HL-60 (cell line): ENCODE measurements around the gene CCR5.

ENCODE experiments used
- POLR2AphosphoS5 ChIP-seq: IDR thresholded peaks from 2 replicates; pipeline ENCODE4 v1.6.1; 2012; ENCODE audit warnings: low read depth
- SPI1 ChIP-seq: IDR thresholded peaks from 2 replicates; pipeline ENCODE4 v1.6.1; 2012; ENCODE audit warnings: low read depth, mild to moderate bottlenecking, borderline replicate concordance
- TF ChIP-seq, protein P1 (sequence below): IDR thresholded peaks from one replicate; pipeline ENCODE4 v1.5.1; 2011; ENCODE audit warnings: low read length, control low read depth, inconsistent platforms; ENCODE audit not compliant: insufficient read depth
- TF ChIP-seq, protein P2 (sequence below): IDR thresholded peaks from 2 replicates; pipeline ENCODE4 v1.6.1; 2012; ENCODE audit warnings: low read depth; ENCODE audit not compliant: insufficient replicate concordance

DNA sequence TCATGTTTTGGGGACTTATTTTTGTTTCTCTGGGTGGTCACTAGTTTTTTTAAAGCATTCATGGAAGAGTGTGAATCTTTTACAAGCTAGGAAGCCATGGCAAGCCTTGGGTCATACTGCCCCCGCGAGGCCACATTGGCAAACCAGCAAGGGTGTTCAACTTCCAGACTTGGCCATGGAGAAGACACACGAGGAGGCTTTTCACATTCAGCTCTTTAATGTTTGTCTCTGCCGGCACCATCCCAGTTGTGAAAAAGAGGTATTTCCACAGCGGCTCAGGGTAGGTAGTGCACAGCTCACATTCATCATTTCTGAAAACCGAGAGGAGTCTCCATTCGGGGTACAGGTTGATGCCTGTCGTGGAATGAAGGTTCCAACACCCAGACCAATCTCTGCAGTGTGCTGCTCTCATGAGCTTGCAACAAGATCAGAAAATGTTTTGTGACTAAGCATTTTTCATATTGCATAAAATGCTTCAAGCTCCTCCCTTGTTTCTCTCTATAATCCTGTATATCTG, 7.7 kb downstream of the CCR5 start:
- TF ChIP-seq, protein P1, sequence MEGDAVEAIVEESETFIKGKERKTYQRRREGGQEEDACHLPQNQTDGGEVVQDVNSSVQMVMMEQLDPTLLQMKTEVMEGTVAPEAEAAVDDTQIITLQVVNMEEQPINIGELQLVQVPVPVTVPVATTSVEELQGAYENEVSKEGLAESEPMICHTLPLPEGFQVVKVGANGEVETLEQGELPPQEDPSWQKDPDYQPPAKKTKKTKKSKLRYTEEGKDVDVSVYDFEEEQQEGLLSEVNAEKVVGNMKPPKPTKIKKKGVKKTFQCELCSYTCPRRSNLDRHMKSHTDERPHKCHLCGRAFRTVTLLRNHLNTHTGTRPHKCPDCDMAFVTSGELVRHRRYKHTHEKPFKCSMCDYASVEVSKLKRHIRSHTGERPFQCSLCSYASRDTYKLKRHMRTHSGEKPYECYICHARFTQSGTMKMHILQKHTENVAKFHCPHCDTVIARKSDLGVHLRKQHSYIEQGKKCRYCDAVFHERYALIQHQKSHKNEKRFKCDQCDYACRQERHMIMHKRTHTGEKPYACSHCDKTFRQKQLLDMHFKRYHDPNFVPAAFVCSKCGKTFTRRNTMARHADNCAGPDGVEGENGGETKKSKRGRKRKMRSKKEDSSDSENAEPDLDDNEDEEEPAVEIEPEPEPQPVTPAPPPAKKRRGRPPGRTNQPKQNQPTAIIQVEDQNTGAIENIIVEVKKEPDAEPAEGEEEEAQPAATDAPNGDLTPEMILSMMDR, result peak; percentile 86
- TF ChIP-seq POLR2AphosphoS5, result no peak
- TF ChIP-seq, protein P2, sequence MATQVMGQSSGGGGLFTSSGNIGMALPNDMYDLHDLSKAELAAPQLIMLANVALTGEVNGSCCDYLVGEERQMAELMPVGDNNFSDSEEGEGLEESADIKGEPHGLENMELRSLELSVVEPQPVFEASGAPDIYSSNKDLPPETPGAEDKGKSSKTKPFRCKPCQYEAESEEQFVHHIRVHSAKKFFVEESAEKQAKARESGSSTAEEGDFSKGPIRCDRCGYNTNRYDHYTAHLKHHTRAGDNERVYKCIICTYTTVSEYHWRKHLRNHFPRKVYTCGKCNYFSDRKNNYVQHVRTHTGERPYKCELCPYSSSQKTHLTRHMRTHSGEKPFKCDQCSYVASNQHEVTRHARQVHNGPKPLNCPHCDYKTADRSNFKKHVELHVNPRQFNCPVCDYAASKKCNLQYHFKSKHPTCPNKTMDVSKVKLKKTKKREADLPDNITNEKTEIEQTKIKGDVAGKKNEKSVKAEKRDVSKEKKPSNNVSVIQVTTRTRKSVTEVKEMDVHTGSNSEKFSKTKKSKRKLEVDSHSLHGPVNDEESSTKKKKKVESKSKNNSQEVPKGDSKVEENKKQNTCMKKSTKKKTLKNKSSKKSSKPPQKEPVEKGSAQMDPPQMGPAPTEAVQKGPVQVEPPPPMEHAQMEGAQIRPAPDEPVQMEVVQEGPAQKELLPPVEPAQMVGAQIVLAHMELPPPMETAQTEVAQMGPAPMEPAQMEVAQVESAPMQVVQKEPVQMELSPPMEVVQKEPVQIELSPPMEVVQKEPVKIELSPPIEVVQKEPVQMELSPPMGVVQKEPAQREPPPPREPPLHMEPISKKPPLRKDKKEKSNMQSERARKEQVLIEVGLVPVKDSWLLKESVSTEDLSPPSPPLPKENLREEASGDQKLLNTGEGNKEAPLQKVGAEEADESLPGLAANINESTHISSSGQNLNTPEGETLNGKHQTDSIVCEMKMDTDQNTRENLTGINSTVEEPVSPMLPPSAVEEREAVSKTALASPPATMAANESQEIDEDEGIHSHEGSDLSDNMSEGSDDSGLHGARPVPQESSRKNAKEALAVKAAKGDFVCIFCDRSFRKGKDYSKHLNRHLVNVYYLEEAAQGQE, result no peak
- no peak for TF ChIP-seq SPI1
